HG03139 (cell line): ENCODE measurements around the gene LYPD6.

ENCODE experiments used
- ATAC-seq: cut with Tn5 transposase; IDR thresholded peaks from one replicate; pipeline ENCODE4 v1.9.1; 2021; ENCODE audit not compliant: unreplicated experiment

LYPD6 gene

GRCh38 chr2:149346272-149346671, 15.9 kb downstream of the LYPD6 start:
- no peak for ATAC-seq

DNA sequence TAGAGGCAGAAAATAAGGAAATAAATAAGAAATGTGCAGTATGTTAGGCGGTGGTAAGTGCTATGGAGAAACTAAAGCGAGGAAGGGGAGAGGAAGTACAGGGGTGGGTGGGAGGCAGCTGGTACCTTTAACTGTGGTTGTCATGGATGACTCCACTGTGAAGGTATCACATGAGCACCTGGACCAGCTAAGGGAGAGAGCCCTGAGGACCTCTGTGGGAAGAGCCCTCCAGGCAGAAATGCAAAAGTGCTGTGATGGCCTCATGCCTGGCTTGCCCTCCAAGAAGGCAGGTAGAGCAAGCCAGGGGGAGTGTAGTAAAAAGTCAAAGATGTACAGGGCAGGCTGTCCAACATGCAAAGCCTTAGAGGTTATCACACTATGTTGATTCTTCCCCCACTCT, 17.9 kb downstream of the LYPD6 start:
- ATAC-seq = no peak

DNA sequence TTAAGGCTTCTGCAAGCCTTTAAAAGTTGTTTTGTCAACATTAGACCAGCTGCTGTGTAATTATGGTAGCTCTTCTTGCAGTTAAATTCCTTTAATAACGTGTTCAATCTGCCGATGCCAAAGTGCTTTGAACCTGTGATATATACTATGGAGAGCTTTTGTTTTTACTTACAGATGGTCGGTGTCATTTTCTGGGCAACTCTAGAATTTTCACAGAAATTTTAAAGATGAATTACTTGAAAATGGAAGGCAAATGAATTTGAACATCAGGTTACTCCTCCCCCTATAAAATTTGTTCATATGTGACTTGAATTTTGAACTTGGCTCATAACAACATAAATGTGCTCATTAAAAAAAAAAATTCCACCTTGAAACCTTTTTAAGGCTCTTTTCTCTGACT, 23.0 kb downstream of the LYPD6 start:
- ATAC-seq = no peak

DNA sequence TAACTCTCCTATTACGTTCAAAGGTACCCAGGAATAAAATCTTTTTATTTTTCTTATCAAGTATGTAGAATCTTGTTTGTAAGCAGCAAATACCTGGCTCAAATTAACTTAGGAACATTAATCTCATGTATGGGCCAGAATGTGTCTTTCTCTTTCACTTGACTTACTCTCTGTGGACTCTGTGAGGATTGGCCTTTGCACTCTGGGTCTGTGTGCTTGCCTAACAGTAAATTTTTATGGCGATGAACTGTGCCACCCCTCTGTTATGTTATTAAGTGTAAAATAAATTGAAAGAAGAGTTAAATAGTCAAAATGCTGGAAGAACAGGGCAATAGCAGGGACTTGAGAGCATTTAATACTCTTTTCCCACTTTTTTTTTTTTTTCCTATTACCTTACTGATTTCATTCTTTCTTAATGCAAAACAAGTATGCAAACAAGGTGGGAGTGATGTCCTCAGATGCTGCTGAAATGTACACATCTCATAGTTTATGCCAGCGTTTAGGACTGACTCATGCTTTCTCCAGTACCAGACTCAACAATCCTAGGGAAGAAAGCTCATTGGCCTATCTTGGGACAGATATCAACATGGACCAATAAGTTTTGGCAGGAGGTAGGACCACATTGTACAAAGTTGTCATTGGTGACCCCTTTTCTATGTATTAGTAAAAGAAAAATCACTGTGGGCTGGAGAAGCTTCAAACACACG, 25.5 kb downstream of the LYPD6 start:
- no peak for ATAC-seq

GRCh38 chr2:149357058-149357457, 26.7 kb downstream of the LYPD6 start:
- ATAC-seq = no peak

DNA sequence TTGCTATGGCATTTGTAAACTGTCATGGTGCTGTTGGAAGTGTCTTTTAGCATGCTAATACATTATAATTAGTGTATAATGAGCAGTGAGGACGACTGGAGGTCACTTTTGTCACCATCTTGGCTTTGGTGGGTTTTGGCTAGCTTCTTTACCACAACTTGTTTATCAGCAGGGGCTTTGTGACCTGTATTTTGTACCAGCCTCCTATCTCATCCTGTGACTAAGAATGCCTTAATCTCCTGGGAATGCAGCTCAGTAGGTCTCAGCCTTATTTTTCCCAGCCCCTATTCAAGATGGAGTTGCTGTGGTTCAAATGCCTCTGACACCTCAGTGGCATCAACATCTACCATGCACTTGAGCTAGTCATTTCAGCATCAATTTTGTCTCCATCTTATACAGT, 29.7 kb downstream of the LYPD6 start:
- ATAC-seq = no peak

- ATAC-seq = no peak
Measured at GRCh38 chr2:149363958-149364357, 33.6 kb downstream of the LYPD6 start.

- no peak for ATAC-seq
Measured at GRCh38 chr2:149364839-149365238, 34.5 kb downstream of the LYPD6 start.

DNA sequence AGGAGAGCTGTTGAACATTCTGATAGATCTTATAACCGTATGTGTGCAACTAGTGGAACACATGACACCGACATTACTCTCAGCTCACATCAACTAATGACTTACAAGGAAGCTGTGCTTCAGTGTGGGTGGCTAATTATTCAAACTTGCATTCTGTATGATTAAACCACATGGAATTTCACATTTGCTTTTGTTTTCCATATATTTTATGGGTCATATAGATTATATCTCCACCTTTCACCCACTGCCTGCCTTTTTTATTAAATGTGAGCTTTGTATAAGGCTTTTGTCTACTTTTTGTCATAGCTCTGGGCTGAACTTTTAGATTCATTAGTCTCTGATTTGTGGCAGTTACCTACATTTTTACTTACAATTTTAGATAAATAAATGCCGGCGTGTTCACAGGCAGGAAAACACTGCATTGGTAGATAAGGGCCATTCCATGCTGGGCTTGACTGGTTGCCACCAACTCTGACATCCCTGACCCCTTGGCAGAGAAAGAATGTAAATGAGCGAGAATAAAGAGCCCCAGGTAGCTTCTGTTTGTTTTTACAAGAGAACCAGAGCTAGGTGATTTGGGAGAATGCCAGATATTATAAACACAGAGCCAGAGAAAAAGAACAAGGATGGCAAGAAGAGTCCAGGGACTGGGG, 35.7 kb downstream of the LYPD6 start:
- ATAC-seq = no peak

GRCh38 chr2:149370061-149370775, 39.8 kb downstream of the LYPD6 start:
- ATAC-seq = no peak

DNA sequence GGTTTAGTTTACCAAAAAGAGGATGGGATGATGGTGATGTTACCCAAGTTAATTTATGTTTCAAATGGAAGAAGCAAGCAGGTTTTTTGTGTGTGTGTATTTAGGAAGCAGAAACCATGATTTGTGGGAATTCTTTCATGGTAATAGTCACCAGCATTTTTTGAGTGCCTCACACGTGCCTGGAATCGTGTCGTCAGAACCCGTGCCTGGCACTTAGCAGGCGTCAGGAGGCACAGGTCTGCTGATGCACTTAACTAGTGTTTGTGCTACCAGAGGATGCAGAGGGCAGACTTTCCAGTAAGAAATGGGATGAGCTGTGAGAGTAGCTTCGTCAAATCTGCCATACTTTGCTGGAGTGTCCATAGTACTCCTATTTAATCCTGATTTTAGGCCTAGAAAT, 41.1 kb downstream of the LYPD6 start:
- ATAC-seq = no peak

DNA sequence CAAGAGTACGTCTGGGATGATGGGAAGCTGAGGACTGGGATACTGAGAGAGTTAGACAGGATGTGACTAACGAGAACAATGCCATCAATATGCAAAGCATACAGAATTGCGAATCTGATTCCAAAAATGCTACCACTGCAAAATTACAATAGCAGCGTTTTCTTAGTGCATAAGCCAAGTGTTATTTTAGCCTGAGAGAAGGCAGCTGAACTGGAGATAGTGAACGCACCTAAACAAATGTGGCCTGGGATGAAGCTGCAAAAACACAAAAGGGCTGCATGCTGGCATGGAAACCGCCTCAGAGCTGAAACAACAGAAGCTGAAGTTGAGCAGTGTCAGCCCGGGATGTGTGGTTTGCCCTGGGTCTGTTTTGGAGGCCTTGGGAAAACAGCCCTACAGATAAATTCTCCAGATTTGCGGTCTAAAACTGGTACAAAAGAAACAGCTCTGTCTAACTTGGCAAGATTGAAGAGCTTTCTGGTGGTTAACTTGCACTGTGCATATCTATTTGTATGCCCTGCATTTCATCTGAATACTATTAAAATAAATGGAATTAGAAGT, 45.5 kb downstream of the LYPD6 start:
- no peak for ATAC-seq

GRCh38 chr2:149380205-149380604, 49.8 kb downstream of the LYPD6 start:
- ATAC-seq = no peak

DNA sequence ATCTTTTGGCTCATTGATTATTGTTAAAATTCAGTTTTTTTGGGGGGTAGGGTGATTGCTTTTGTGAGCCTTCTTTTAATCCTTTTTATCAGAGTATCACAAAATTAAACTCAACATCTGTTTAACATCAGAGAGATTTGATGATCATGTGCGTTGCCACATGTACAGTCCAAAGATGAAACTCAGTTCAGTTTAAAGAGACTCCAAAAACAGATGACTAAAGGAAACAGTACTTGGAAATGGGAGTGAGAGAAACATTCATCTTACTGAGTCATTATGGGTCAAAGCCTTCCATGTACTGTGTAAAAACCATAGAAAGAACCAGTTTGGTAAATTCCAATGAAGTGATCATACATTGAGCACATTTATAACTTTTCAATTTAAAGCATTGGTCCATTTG, 53.0 kb downstream of the LYPD6 start:
- no peak for ATAC-seq

- ATAC-seq = no peak
Measured at GRCh38 chr2:149385350-149385749, 55.0 kb downstream of the LYPD6 start.

- no peak for ATAC-seq
Measured at GRCh38 chr2:149387411-149387810, 57.0 kb downstream of the LYPD6 start.

DNA sequence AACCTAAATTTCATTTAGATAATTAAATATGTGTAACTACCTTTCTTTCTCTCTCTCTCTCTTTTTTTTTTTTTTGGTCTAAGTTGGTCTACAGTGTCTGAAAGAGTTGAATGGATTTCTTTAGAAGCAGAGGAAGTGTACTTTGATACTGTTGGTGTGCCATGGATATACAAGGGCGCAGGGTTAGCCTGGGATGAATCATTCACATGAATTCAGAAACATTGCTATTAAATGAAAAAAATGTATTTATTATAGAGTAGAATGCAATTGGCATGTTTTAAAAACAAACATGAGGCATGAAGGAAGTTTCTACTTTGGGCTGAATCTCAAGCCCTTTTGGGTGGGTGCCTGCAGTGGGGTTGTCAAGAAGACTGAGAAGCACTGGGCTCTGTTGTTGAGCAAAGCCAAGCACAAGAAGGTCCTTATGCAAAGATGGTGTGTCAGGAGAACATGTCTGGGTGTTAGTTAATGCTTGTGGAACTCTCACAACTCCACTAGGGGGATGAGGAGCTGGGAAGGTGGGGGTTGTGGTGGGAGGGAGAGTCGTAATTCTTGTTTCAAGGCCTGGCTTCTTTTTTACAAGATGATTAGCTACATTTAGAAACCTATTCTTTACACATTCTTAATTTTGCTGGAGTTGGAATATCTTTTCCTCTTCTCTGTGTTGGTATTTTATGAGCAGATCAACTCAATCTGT, 57.9 kb downstream of the LYPD6 start:
- ATAC-seq = no peak

- ATAC-seq = no peak
Measured at GRCh38 chr2:149389506-149390167, 59.2 kb downstream of the LYPD6 start.

- no peak for ATAC-seq
Measured at GRCh38 chr2:149393614-149394013, 63.2 kb downstream of the LYPD6 start.

DNA sequence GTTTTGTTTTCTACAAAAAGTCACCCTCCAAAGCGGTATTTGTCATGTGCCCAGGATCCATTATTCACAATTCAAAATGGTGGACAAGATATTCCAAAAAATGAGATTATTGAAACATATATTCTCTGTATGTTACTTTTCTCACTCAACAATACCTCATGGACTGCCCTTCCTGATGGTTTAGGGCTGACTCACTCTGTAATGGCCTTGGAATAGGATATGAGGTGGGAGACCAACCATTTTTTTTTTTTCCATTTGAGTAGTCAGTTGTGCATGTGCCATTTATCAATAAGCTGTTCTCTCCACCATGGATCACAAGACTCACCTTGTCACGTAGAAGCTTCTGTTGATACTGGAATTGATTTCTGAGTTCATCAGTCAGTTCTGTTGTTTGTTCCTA, 64.5 kb downstream of the LYPD6 start:
- no peak for ATAC-seq
